ENCODE results near the gene SH2D2A. TPM values are rescaled to one million over a fixed set of nuclear protein-coding genes. Genes with fewer than 3 reads are reported as not detected.

SH2D2A gene
- total RNA-seq, 2 donors from 2014 or later = 2.4 to 7.7 TPM

DNA sequence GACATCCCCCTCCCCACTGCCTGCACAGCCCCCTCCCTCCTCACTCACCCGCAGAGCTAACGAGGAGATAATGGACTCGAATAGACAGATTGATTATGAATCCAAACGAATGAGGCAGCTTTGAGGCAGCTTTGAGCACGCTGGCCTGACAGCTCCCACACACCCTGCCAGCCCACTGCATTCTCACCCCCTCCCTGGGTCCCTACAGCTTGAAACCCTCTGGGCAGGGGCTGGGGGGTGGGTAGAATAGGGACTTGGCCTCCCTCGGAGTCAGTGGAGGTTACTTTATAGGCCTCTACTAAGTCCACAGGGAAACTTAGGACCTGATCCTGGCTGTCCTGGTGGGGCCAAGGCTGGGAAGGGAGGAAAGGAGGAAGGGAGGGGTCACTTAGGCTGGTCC is 45.9 kb upstream of the SH2D2A start:
- TF ChIP-seq, protein P1, sequence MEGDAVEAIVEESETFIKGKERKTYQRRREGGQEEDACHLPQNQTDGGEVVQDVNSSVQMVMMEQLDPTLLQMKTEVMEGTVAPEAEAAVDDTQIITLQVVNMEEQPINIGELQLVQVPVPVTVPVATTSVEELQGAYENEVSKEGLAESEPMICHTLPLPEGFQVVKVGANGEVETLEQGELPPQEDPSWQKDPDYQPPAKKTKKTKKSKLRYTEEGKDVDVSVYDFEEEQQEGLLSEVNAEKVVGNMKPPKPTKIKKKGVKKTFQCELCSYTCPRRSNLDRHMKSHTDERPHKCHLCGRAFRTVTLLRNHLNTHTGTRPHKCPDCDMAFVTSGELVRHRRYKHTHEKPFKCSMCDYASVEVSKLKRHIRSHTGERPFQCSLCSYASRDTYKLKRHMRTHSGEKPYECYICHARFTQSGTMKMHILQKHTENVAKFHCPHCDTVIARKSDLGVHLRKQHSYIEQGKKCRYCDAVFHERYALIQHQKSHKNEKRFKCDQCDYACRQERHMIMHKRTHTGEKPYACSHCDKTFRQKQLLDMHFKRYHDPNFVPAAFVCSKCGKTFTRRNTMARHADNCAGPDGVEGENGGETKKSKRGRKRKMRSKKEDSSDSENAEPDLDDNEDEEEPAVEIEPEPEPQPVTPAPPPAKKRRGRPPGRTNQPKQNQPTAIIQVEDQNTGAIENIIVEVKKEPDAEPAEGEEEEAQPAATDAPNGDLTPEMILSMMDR (conservative IDR thresholded peaks at IDR 0.05) = no peak
- WGBS, 2 experiments (ENCODE audit: insufficient coverage in 1 of 2, insufficient read length in 1 of 2) = 60 to 71% methylated on average over 2 to 6 of the region's 6 CpGs
- Histone ChIP-seq H3K9ac (ENCODE audit: extremely low read depth, low read length, poor library complexity, severe bottlenecking) (no peak overlapping the region), H3K36me3 (ENCODE audit: control insufficient read depth, insufficient read depth, low read length) (no peaks in the 10 kb centered on the region), H3K4me3 (ENCODE audit: low read length) (no peak overlapping the region), H3K4me1 (ENCODE audit: control insufficient read depth, insufficient read depth, low read length) (peaks cover 19% of the 10 kb centered on the region), H3K9me3 (ENCODE audit: control insufficient read depth, low read length) (no peaks in the 10 kb centered on the region), H3K27me3 (ENCODE audit: control insufficient read depth, insufficient read depth, low read length, poor library complexity, severe bottlenecking) (peaks cover 77% of the 10 kb centered on the region), H3K27ac (ENCODE audit: low read depth, low read length) (no peak overlapping the region)
- Mint-ChIP-seq H3K27ac (no peak overlapping the region), H3K27me3 (ENCODE audit: insufficient read depth) (peaks cover 85% of the 10 kb centered on the region), H3K4me3 (no peak overlapping the region), H3K9me3 (no peaks in the 10 kb centered on the region), H3K4me1 (peaks cover 27% of the 10 kb centered on the region), H3K36me3 (ENCODE audit: low read depth) (no peaks in the 10 kb centered on the region)
- DNase-seq = no peak

DNA sequence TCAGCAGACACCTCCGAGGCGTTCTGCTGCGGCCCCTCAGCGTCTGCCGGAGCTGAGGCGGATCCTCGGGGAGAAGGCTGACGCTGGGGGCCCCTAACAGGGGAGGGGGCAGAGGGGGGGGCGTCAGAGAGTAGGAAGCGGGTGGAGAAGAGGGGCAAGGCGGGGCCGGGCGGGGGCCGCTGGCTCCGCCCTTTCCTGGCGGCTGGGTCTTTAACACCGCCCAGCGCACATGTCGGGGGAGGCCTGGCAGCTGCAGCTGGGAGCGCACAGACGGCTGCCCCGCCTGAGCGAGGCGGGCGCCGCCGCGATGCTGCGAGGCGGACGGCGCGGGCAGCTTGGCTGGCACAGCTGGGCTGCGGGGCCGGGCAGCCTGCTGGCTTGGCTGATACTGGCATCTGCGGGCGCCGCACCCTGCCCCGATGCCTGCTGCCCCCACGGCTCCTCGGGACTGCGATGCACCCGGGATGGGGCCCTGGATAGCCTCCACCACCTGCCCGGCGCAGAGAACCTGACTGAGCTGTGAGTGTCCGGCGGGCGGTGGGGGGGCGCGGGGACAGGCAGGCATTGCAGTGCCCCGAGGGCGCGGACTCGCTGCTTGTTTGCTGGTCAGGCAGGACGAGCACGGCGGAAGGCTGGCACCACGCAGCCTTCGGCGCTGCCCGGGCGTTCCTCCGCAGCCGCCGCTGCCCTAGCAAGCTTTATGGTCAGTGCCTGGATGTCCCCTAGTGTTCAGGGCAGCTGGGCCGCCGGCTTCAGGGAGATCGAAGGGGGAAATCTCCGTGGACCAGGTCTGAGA is 44.2 kb upstream of the SH2D2A start, which contains the start of gene NTRK1:
Gene NTRK1, plus strand, starts transcription at position 238 of the 796 bp plus-strand sequence. Its CDS starts 70 bp downstream, at position 308.
- H3K4me1 ChIP-seq (ENCODE audit: control insufficient read depth, insufficient read depth, low read length) = peaks cover 19% of the 10 kb centered on the region
- H3K4me3 ChIP-seq (ENCODE audit: low read length) = peak within 1 kb of the TSS; percentile 77
- no peaks in the 10 kb centered on the region for H3K36me3 ChIP-seq (ENCODE audit: control insufficient read depth, insufficient read depth, low read length)
- no peaks in the 10 kb centered on the region for H3K9me3 Mint-ChIP-seq
- H3K4me3 Mint-ChIP-seq = peak within 1 kb of the TSS; percentile 37
- no peaks in the 10 kb centered on the region for H3K36me3 Mint-ChIP-seq (ENCODE audit: low read depth)
- peaks cover 96% of the 10 kb centered on the region for H3K27me3 Mint-ChIP-seq (ENCODE audit: insufficient read depth)
- TF ChIP-seq, protein P1 (conservative IDR thresholded peaks at IDR 0.05) = no peak
- H3K27me3 ChIP-seq (ENCODE audit: control insufficient read depth, insufficient read depth, low read length, poor library complexity, severe bottlenecking) = peaks cover 91% of the 10 kb centered on the region
- H3K27ac Mint-ChIP-seq = no peak within 1 kb of the TSS
- peak; percentile 81 for DNase-seq
- H3K27ac ChIP-seq (ENCODE audit: low read depth, low read length) = no peak within 1 kb of the TSS
- H3K9me3 ChIP-seq (ENCODE audit: control insufficient read depth, low read length) = no peaks in the 10 kb centered on the region
- peaks cover 32% of the 10 kb centered on the region for H3K4me1 Mint-ChIP-seq
- 9 to 11% methylated on average over 21 to 69 of the region's 69 CpGs for WGBS, 2 experiments (ENCODE audit: insufficient coverage in 1 of 2, insufficient read length in 1 of 2)
- H3K9ac ChIP-seq (ENCODE audit: extremely low read depth, low read length, poor library complexity, severe bottlenecking) = no peak within 1 kb of the TSS

DNA sequence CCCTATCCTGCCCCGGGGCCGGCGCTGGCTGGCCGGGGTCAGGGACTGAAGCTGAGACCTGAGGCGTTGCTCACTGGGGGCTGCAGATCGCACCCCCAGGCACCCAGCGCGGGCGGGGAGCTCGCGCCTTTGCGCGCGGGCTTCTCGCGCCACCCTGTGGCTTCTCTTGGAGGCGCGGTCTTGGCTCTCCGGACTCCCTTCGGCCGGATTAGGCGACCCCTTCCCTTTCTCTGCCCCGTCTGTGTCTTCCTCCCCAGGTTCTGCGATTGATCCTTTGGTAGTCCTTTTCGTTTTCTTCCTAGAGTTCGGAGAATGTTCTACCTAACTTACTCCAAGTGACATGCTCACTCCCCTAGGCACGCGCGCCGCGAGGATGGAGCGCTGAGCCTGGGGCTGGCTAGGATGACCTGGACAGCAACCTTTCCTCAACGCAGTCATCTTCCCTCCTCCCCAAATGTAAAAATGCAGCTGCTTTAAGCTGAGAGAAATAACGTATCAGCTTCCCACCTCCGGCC is 43.5 kb upstream of the SH2D2A start:
- Histone ChIP-seq H3K4me3 (ENCODE audit: low read length) (peak overlapping the region; percentile 77), H3K9me3 (ENCODE audit: control insufficient read depth, low read length) (no peaks in the 10 kb centered on the region), H3K27me3 (ENCODE audit: control insufficient read depth, insufficient read depth, low read length, poor library complexity, severe bottlenecking) (peaks cover 84% of the 10 kb centered on the region), H3K4me1 (ENCODE audit: control insufficient read depth, insufficient read depth, low read length) (peaks cover 19% of the 10 kb centered on the region), H3K27ac (ENCODE audit: low read depth, low read length) (no peak overlapping the region), H3K9ac (ENCODE audit: extremely low read depth, low read length, poor library complexity, severe bottlenecking) (no peak overlapping the region), H3K36me3 (ENCODE audit: control insufficient read depth, insufficient read depth, low read length) (no peaks in the 10 kb centered on the region)
- peaks cover 94% of the 10 kb centered on the region for H3K27me3 Mint-ChIP-seq (ENCODE audit: insufficient read depth)
- H3K4me1 Mint-ChIP-seq = peaks cover 32% of the 10 kb centered on the region
- no peak overlapping the region for H3K27ac Mint-ChIP-seq
- WGBS, 2 experiments (ENCODE audit: insufficient coverage in 1 of 2, insufficient read length in 1 of 2) = 0 to 1% methylated on average over 22 to 35 of the region's 35 CpGs
- peak overlapping the region; percentile 37 for H3K4me3 Mint-ChIP-seq
- no peaks in the 10 kb centered on the region for H3K9me3 Mint-ChIP-seq
- peak; percentile 86 for DNase-seq
- H3K36me3 Mint-ChIP-seq (ENCODE audit: low read depth) = no peaks in the 10 kb centered on the region
- TF ChIP-seq, protein P1 (conservative IDR thresholded peaks at IDR 0.05) = peak; percentile 88

Data from endodermal cell (in vitro differentiated cells).